H1 (cell line): ENCODE measurements around the gene RCAN2.

Experiments used
- CTCF ChIP-seq, 3 experiments: IDR thresholded peaks; 1 replicate in 2 of 3; 2 replicates in 1 of 3; pipeline versions ENCODE4 v1.5.1 to v1.6.1; 2011; ENCODE audit warnings: low read length in 3 of 3, mild to moderate bottlenecking in 3 of 3, inconsistent platforms in 2 of 3, low read depth in 1 of 3, moderate library complexity in 1 of 3; ENCODE audit not compliant: insufficient read depth in 1 of 3; ENCODE audit errors: control extremely low read depth in 1 of 3
- EZH2 ChIP-seq: fragments of 200-600 bp; sonication (generic); IDR thresholded peaks from 2 replicates; pipeline ENCODE4 v1.7.1; 2012; ENCODE audit warnings: low read depth, mild to moderate bottlenecking, moderate library complexity, low read length, inconsistent platforms; ENCODE audit not compliant: severe bottlenecking
- RFX5 ChIP-seq: IDR thresholded peaks from 2 replicates; pipeline ENCODE4 v1.6.1; 2011; ENCODE audit warnings: low read depth, low read length, improper control_type of control experiment, borderline replicate concordance
- TAF1 ChIP-seq: IDR thresholded peaks from 2 replicates; pipeline ENCODE4 v1.6.1; 2011; ENCODE audit warnings: mild to moderate bottlenecking, low read depth, low read length
- TF ChIP-seq, protein P1 (sequence below): IDR thresholded peaks from 2 replicates; pipeline ENCODE4 v1.6.1; 2012; ENCODE audit warnings: low read length, inconsistent platforms

- TF ChIP-seq CTCF (IDR thresholded peaks at IDR 0.05; ENCODE audit: control extremely low read depth in 1 of 3, insufficient read depth in 1 of 3, low read depth in 1 of 3, low read length in 3 of 3), result no peak
- TF ChIP-seq RFX5, result no peak
- TF ChIP-seq, protein P1, sequence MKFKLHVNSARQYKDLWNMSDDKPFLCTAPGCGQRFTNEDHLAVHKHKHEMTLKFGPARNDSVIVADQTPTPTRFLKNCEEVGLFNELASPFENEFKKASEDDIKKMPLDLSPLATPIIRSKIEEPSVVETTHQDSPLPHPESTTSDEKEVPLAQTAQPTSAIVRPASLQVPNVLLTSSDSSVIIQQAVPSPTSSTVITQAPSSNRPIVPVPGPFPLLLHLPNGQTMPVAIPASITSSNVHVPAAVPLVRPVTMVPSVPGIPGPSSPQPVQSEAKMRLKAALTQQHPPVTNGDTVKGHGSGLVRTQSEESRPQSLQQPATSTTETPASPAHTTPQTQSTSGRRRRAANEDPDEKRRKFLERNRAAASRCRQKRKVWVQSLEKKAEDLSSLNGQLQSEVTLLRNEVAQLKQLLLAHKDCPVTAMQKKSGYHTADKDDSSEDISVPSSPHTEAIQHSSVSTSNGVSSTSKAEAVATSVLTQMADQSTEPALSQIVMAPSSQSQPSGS, result no peak
- TF ChIP-seq EZH2, result no peak
- TF ChIP-seq TAF1, result no peak
These were observed 210.1 kb downstream of the RCAN2 start for GRCh38 chr6:46281110-46281509.
